CD14-positive monocyte (primary cell): ENCODE measurements around the gene CCNQ. TPM values are rescaled to one million over a fixed set of nuclear protein-coding genes. Genes with fewer than 3 reads are reported as not detected.

ENCODE experiments used
- DNase-seq, 3 donors: peaks; one replicate each; pipeline ENCODE4 v3.0.0-alpha.2; 2011 to 2022
- H2AFZ ChIP-seq: 2 replicates; pipeline ENCODE4 v1.6.0; 2012; ENCODE audit warnings: mild to moderate bottlenecking, low read depth, low read length, inconsistent platforms; ENCODE audit not compliant: insufficient read depth, poor library complexity, severe bottlenecking
- H3K27ac ChIP-seq, 2 donors: 1 replicate in 1 of 2; 2 replicates in 1 of 2; pipeline ENCODE4 v1.5.1; 2012 to 2013; ENCODE audit warnings: low read length in 2 of 2, control low read depth in 1 of 2, inconsistent platforms in 1 of 2, low read depth in 1 of 2, mild to moderate bottlenecking in 1 of 2
- H3K27me3 ChIP-seq, 2 donors: one replicate each; pipeline versions ENCODE4 v1.6.0 to v1.6.1; 2011 to 2013; ENCODE audit warnings: low read length in 2 of 2; ENCODE audit not compliant: control insufficient read depth in 2 of 2, insufficient read depth in 2 of 2
- H3K36me3 ChIP-seq, 2 donors: replicated peaks in 1 of 2; 1 replicate in 1 of 2; 2 replicates in 1 of 2; pipeline versions ENCODE4 v1.5.1 to v1.6.1; 2012 to 2013; ENCODE audit warnings: low read length in 2 of 2, control low read depth in 1 of 2, inconsistent platforms in 1 of 2, mild to moderate bottlenecking in 1 of 2; ENCODE audit not compliant: insufficient read depth in 2 of 2, control insufficient read depth in 1 of 2
- H3K4me1 ChIP-seq, 2 donors: 1 replicate in 1 of 2; 2 replicates in 1 of 2; pipeline versions ENCODE4 v1.5.1 to v1.6.1; 2012 to 2013; ENCODE audit warnings: low read length in 2 of 2, control low read depth in 1 of 2, inconsistent platforms in 1 of 2, mild to moderate bottlenecking in 1 of 2, moderate library complexity in 1 of 2; ENCODE audit not compliant: insufficient read depth in 2 of 2, control insufficient read depth in 1 of 2
- H3K4me2 ChIP-seq: replicated peaks from 2 replicates; pipeline ENCODE3; 2012; ENCODE audit warnings: low read length, moderate library complexity, mild to moderate bottlenecking; ENCODE audit not compliant: poor library complexity, severe bottlenecking; ENCODE audit errors: extremely low read depth
- H3K4me3 ChIP-seq, 3 experiments: fragments of 200-600 bp in 1 of 3; sonication (generic) in 1 of 3; replicated peaks in 1 of 3; 1 replicate in 2 of 3; 2 replicates in 1 of 3; pipeline ENCODE4 v1.5.1; 2011 to 2013; ENCODE audit warnings: low read length in 3 of 3, mild to moderate bottlenecking in 3 of 3, control low read depth in 2 of 3, low read depth in 2 of 3, inconsistent platforms in 1 of 3, moderate library complexity in 1 of 3
- H3K79me2 ChIP-seq: 2 replicates; pipeline ENCODE4 v1.6.0; 2012; ENCODE audit warnings: mild to moderate bottlenecking, control low read depth, inconsistent platforms, low read length, moderate library complexity; ENCODE audit not compliant: insufficient read depth
- H3K9ac ChIP-seq: 2 replicates; pipeline ENCODE4 v1.6.0; 2017; ENCODE audit warnings: low read length, mild to moderate bottlenecking; ENCODE audit not compliant: insufficient read depth, poor library complexity, severe bottlenecking
- H3K9me3 ChIP-seq, 2 donors: replicated peaks in 1 of 2; 1 replicate in 1 of 2; 2 replicates in 1 of 2; pipeline versions ENCODE4 v1.5.1 to v1.6.1; 2012 to 2013; ENCODE audit warnings: low read length in 2 of 2, control low read depth in 1 of 2; ENCODE audit not compliant: control insufficient read depth in 1 of 2, insufficient read depth in 1 of 2
- H4K20me1 ChIP-seq: 2 replicates; pipeline ENCODE4 v1.6.0; 2012; ENCODE audit warnings: mild to moderate bottlenecking, low read length, control low read depth, moderate library complexity; ENCODE audit not compliant: insufficient read depth
- H3K27ac Mint-ChIP-seq, 7 donors: one replicate each; pipeline ENCODE4 v1.8.0; 2020; ENCODE audit warnings: mild to moderate bottlenecking in 7 of 7, mixed read lengths in 7 of 7, moderate library complexity in 6 of 7, inconsistent platforms in 2 of 7
- H3K27me3 Mint-ChIP-seq, 3 donors: one replicate each; pipeline ENCODE4 v1.8.0; 2021 to 2022; ENCODE audit warnings: low read depth in 3 of 3, mild to moderate bottlenecking in 3 of 3, mixed read lengths in 3 of 3, moderate library complexity in 3 of 3, inconsistent platforms in 1 of 3
- H3K36me3 Mint-ChIP-seq, 2 donors: one replicate each; pipeline ENCODE4 v1.8.0; 2020; ENCODE audit warnings: mixed read lengths in 2 of 2, inconsistent platforms in 1 of 2, mild to moderate bottlenecking in 1 of 2
- H3K4me1 Mint-ChIP-seq: one replicate; pipeline ENCODE4 v1.8.0; 2020; ENCODE audit warnings: mild to moderate bottlenecking, mixed read lengths
- H3K4me3 Mint-ChIP-seq, 2 donors: one replicate each; pipeline ENCODE4 v1.8.0; 2020; ENCODE audit warnings: mild to moderate bottlenecking in 2 of 2, mixed read lengths in 2 of 2, moderate library complexity in 1 of 2
- H3K9me3 Mint-ChIP-seq, 7 donors: one replicate each; pipeline ENCODE4 v1.8.0; 2020 to 2022; ENCODE audit warnings: mixed read lengths in 7 of 7, mild to moderate bottlenecking in 6 of 7, moderate library complexity in 6 of 7, inconsistent platforms in 2 of 7
- CTCF ChIP-seq: fragments of 200-600 bp; IDR thresholded peaks from one replicate; pipeline ENCODE4 v1.8.0; 2022; ENCODE audit warnings: antibody characterized with exemption, mild to moderate bottlenecking
- WGBS: methylation state at CpG from one replicate; pipeline ENCODE4 v1.1.5; 2013; ENCODE audit warnings: missing lambda C conversion rate; ENCODE audit not compliant: insufficient coverage; 5-methylcytosine and 5-hydroxymethylcytosine counted together
- intact Hi-C, 2 donors: fragments of 100-400 bp; cut with micrococcal nuclease; formaldehyde crosslinking; loops; one replicate each; pipeline versions ENCODE4 v1.15.0 to v1.15.1; 2023
- polyA plus RNA-seq, 3 donors: library from polyadenylated mRNA; depleted of rRNA in 1 of 3; unstranded in 2 of 3; stranded (reverse) in 1 of 3; fragments of 300-500 nt in 2 of 3; fragments of >200 nt in 1 of 3; fragmentation: Illumina TruSeq in 2 of 3; gene quantifications; 1 replicate in 2 of 3; 2 replicates in 1 of 3; pipeline ENCODE4 v1.2.3, GENCODE V29; 2012 to 2021

CCNQ gene
- polyA plus RNA-seq, 3 donors = 21.8 to 35.6 (median 29.3) TPM

DNA sequence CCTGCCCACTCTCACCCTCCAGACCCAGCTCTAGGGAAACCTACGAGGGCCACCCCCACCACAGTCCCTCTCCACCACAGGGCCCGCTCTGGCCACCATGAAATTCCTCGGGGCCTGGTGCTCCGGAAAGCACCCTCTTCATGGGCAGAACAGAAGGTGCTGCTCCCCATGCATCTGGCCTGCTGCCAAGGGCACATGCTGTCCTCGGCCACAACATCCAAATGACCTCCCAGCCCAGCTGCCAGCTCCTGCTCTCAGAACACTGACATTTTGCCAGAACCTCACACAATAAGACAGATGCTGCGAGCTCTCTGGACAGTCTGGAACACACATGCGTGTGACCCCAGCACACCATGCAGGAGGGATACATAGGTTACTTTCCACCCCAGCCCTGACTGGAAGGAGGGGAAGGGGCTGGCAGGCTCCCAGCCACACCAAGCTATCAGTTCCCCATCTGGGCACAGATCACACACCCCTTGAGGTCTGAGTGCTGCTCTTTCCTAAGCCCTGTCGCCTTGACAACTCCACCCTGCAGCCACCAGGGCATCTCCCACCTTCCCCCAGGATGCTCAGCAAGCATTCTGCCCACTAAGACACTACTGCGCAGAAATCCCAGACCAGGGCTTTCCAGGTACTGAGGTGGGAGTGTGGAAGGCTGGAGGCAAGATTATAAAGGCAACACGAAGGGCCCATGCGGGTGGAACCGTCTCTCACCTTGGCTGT is 5.8 kb downstream of the CCNQ start:
- no peak overlapping the region for H3K4me3 Mint-ChIP-seq

More for the DNA sequence above, 5.8 kb downstream of the CCNQ start:
- no peak for DNase-seq
- H3K79me2 ChIP-seq = peaks cover 9% of the 10 kb centered on the region
- peaks cover 17% of the 10 kb centered on the region for H3K4me1 Mint-ChIP-seq
- H3K27ac ChIP-seq = no peak overlapping the region
- H3K9ac ChIP-seq = no peak overlapping the region
- H3K36me3 ChIP-seq = peaks cover 62 to 66% of the 10 kb centered on the region in 2 donors
- H3K27me3 Mint-ChIP-seq = peaks cover 0 to 11% (median 0%) of the 10 kb centered on the region in 3 donors
- H3K9me3 Mint-ChIP-seq = peaks cover 0 to 3% (median 0%) of the 10 kb centered on the region in 7 donors
- peaks cover 11 to 13% of the 10 kb centered on the region in 2 donors for H3K4me1 ChIP-seq
- no peak for TF ChIP-seq CTCF
- intact Hi-C loops = loop anchor here in 1 of 2 donors (10.0 kb wide), 1 partner anchor 258 kb away; the partner anchor contains the start of gene ZNF275
- peaks cover 24% of the 10 kb centered on the region for H4K20me1 ChIP-seq
- no peaks in the 10 kb centered on the region for H3K27me3 ChIP-seq
- H2AFZ ChIP-seq = no peak overlapping the region
- no peaks in the 10 kb centered on the region for H3K9me3 ChIP-seq
- WGBS = 95% methylated on average over 4 of the region's 12 CpGs
- H3K27ac Mint-ChIP-seq = no peak overlapping the region
- no peak overlapping the region for H3K4me3 ChIP-seq
- no peak overlapping the region for H3K4me2 ChIP-seq
- H3K36me3 Mint-ChIP-seq = peaks cover 54 to 66% of the 10 kb centered on the region in 2 donors
